HepG2 (cell line): ENCODE data around the gene ALB. TPM values are rescaled to one million over a fixed set of nuclear protein-coding genes. Genes with fewer than 3 reads are reported as not detected.

ENCODE experiments used
- ASH2L ChIP-seq: fragments of 300-600, 200-600 bp; sonication (generic); IDR thresholded peaks from 2 replicates; pipeline ENCODE4 v1.7.0; 2017; ENCODE audit warnings: low read depth, mild to moderate bottlenecking, moderate library complexity, mixed read lengths, low read length; ENCODE audit not compliant: insufficient read length
- CEBPG ChIP-seq: IDR thresholded peaks from 2 replicates; pipeline ENCODE4 v1.6.1; 2016
- CREM ChIP-seq, 2 experiments: sonication (generic) in 1 of 2; formaldehyde crosslinking in 1 of 2; IDR thresholded peaks; 2 replicates each; pipeline versions ENCODE4 v1.4.0 to v1.6.1; 2016 to 2020; ENCODE audit warnings: antibody characterized with exemption in 1 of 2, mild to moderate bottlenecking in 1 of 2, missing genetic modification reagents in 1 of 2
- EHMT2 ChIP-seq: fragments of 200-600 bp; sonication (generic); IDR thresholded peaks from 2 replicates; pipeline ENCODE4 v1.7.0; 2017; ENCODE audit warnings: antibody characterized with exemption, low read depth, low read length, borderline replicate concordance
- FOXA1 ChIP-seq, 2 experiments: fragments of 450-650 bp in 1 of 2; sonication (generic) in 1 of 2; formaldehyde crosslinking in 1 of 2; IDR thresholded peaks; 2 replicates each; pipeline versions ENCODE4 v1.4.0 to v1.6.1; 2016 to 2020; ENCODE audit warnings: missing genetic modification reagents in 1 of 2
- HDAC1 ChIP-seq: sonication (generic); formaldehyde crosslinking; IDR thresholded peaks from 2 replicates; pipeline ENCODE4 v1.5.1; 2020; ENCODE audit warnings: mild to moderate bottlenecking, missing genetic modification reagents
- HNF1B ChIP-seq: sonication (generic); formaldehyde crosslinking; IDR thresholded peaks from 2 replicates; pipeline ENCODE4 v1.5.1; 2020; ENCODE audit warnings: mild to moderate bottlenecking, moderate library complexity, missing genetic modification reagents
- ISL2 ChIP-seq: sonication (generic); formaldehyde crosslinking; IDR thresholded peaks from 2 replicates; pipeline ENCODE4 v1.5.0; 2020; ENCODE audit warnings: missing genetic modification reagents
- NCOA2 ChIP-seq: sonication (generic); formaldehyde crosslinking; IDR thresholded peaks from 2 replicates; pipeline ENCODE4 v1.8.0; 2022; ENCODE audit warnings: inconsistent platforms
- NR2F2 ChIP-seq: IDR thresholded peaks from 2 replicates; pipeline ENCODE4 v1.6.1; 2012; ENCODE audit warnings: low read depth, inconsistent platforms, borderline replicate concordance
- TBP ChIP-seq: sonication (generic); formaldehyde crosslinking; IDR thresholded peaks from 2 replicates; pipeline ENCODE4 v1.5.0; 2020; ENCODE audit warnings: missing genetic modification reagents
- TEAD3 ChIP-seq: optimal IDR thresholded peaks from 2 replicates; pipeline ENCODE3; 2016; ENCODE audit warnings: borderline replicate concordance
- ZEB1 ChIP-seq: IDR thresholded peaks from 2 replicates; pipeline ENCODE4 v1.6.1; 2012; ENCODE audit warnings: mild to moderate bottlenecking, low read depth, inconsistent platforms; ENCODE audit not compliant: insufficient replicate concordance
- ZMYM4 ChIP-seq: sonication (generic); formaldehyde crosslinking; IDR thresholded peaks from 2 replicates; pipeline ENCODE4 v1.8.1; 2023; ENCODE audit warnings: mild to moderate bottlenecking, missing genetic modification reagents
- ZNF720 ChIP-seq: sonication (generic); formaldehyde crosslinking; IDR thresholded peaks from 2 replicates; pipeline ENCODE4 v1.4.0; 2020; ENCODE audit warnings: missing genetic modification reagents
- polyA plus RNA-seq, 8 experiments: library from polyadenylated mRNA; depleted of rRNA in 3 of 8; stranded (reverse) in 7 of 8; unstranded in 1 of 8; fragments of >200 nt; fragmentation: Illumina TruSeq in 4 of 8; extraction: Trizol in 4 of 8; gene quantifications; 2 replicates each; pipeline versions ENCODE4 v1.2.1 to v1.2.3, GENCODE V29; 2011 to 2016; ENCODE audit warnings: low read depth in 4 of 8, missing spikeins in 1 of 8, mixed read lengths in 1 of 8; ENCODE audit not compliant: insufficient read depth in 1 of 8
- total RNA-seq, 5 experiments: library from RNA; depleted of rRNA; stranded (reverse); fragments of >200 nt; fragmentation: Illumina TruSeq; extraction: Trizol; gene quantifications; 2 replicates each; pipeline ENCODE4 v1.2.3, GENCODE V29; 2016; ENCODE audit warnings: low read depth in 1 of 5
- TF ChIP-seq, protein P1 (sequence below): sonication (generic); formaldehyde crosslinking; IDR thresholded peaks from 2 replicates; pipeline ENCODE4 v1.4.0; 2020; ENCODE audit warnings: low read depth, mild to moderate bottlenecking, missing genetic modification reagents
- TF ChIP-seq, protein P2 (sequence below): sonication (generic); formaldehyde crosslinking; IDR thresholded peaks from 2 replicates; pipeline ENCODE4 v1.4.0; 2020; ENCODE audit warnings: missing genetic modification reagents
- TF ChIP-seq, protein P3 (sequence below): sonication (generic); formaldehyde crosslinking; IDR thresholded peaks from 2 replicates; pipeline ENCODE4 v1.5.0; 2020; ENCODE audit warnings: mild to moderate bottlenecking, missing genetic modification reagents, borderline replicate concordance

ALB gene
- total and polyA plus RNA-seq, 2 of the 13 experiments (the other 11 are each of a cell fraction or from before 2014, with no cell fraction given): 22,259 to 22,625 TPM

- no peak for TF ChIP-seq TBP (CRISPR knock-in tag)
- TF ChIP-seq ISL2 (CRISPR knock-in tag): peak; percentile 68
- TF ChIP-seq ASH2L: peak; percentile 82
- TF ChIP-seq, protein P1, sequence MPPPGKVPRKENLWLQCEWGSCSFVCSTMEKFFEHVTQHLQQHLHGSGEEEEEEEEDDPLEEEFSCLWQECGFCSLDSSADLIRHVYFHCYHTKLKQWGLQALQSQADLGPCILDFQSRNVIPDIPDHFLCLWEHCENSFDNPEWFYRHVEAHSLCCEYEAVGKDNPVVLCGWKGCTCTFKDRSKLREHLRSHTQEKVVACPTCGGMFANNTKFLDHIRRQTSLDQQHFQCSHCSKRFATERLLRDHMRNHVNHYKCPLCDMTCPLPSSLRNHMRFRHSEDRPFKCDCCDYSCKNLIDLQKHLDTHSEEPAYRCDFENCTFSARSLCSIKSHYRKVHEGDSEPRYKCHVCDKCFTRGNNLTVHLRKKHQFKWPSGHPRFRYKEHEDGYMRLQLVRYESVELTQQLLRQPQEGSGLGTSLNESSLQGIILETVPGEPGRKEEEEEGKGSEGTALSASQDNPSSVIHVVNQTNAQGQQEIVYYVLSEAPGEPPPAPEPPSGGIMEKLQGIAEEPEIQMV (CRISPR knock-in tag): no peak
- peak; percentile 6; the same call in 1 of the 2 replicates for TF ChIP-seq EHMT2
- TF ChIP-seq ZNF720: no peak
- TF ChIP-seq NR2F2: peak; percentile 82
- 0 out of 2 replicates have a peak, but pooled peaks have one; percentile 58 for TF ChIP-seq ZMYM4 (CRISPR knock-in tag)
- peak; percentile 50 for TF ChIP-seq TEAD3
- peak; percentile 67; the same call in 1 of the 2 replicates for TF ChIP-seq CREM (IDR thresholded peaks at IDR 0.05)
- no peak for TF ChIP-seq CREM (CRISPR knock-in tag; IDR thresholded peaks at IDR 0.05)
- TF ChIP-seq, protein P2, sequence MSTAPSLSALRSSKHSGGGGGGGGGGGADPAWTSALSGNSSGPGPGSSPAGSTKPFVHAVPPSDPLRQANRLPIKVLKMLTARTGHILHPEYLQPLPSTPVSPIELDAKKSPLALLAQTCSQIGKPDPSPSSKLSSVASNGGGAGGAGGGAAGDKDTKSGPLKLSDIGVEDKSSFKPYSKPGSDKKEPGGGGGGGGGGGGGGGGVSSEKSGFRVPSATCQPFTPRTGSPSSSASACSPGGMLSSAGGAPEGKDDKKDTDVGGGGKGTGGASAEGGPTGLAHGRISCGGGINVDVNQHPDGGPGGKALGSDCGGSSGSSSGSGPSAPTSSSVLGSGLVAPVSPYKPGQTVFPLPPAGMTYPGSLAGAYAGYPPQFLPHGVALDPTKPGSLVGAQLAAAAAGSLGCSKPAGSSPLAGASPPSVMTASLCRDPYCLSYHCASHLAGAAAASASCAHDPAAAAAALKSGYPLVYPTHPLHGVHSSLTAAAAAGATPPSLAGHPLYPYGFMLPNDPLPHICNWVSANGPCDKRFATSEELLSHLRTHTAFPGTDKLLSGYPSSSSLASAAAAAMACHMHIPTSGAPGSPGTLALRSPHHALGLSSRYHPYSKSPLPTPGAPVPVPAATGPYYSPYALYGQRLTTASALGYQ: 0 out of 2 replicates have a peak, but pooled peaks have one; percentile 33
- TF ChIP-seq HDAC1 (CRISPR knock-in tag): peak; percentile 56; the same call in 1 of the 2 replicates
- TF ChIP-seq, protein P3, sequence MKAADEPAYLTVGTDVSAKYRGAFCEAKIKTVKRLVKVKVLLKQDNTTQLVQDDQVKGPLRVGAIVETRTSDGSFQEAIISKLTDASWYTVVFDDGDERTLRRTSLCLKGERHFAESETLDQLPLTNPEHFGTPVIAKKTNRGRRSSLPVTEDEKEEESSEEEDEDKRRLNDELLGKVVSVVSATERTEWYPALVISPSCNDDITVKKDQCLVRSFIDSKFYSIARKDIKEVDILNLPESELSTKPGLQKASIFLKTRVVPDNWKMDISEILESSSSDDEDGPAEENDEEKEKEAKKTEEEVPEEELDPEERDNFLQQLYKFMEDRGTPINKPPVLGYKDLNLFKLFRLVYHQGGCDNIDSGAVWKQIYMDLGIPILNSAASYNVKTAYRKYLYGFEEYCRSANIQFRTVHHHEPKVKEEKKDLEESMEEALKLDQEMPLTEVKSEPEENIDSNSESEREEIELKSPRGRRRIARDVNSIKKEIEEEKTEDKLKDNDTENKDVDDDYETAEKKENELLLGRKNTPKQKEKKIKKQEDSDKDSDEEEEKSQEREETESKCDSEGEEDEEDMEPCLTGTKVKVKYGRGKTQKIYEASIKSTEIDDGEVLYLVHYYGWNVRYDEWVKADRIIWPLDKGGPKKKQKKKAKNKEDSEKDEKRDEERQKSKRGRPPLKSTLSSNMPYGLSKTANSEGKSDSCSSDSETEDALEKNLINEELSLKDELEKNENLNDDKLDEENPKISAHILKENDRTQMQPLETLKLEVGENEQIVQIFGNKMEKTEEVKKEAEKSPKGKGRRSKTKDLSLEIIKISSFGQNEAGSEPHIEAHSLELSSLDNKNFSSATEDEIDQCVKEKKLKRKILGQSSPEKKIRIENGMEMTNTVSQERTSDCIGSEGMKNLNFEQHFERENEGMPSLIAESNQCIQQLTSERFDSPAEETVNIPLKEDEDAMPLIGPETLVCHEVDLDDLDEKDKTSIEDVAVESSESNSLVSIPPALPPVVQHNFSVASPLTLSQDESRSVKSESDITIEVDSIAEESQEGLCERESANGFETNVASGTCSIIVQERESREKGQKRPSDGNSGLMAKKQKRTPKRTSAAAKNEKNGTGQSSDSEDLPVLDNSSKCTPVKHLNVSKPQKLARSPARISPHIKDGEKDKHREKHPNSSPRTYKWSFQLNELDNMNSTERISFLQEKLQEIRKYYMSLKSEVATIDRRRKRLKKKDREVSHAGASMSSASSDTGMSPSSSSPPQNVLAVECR (CRISPR knock-in tag): 0 out of 2 replicates have a peak, but pooled peaks have one; percentile 15
- peak; percentile 54; the same call in 1 of the 2 replicates for TF ChIP-seq HNF1B
- 0 out of 2 replicates have a peak, but pooled peaks have one; percentile 11 for TF ChIP-seq CEBPG (CRISPR knock-in tag)
- TF ChIP-seq NCOA2 (CRISPR knock-in tag): peak; percentile 69
- no peak for TF ChIP-seq ZEB1
- TF ChIP-seq FOXA1 (IDR thresholded peaks at IDR 0.05): no peak
- TF ChIP-seq FOXA1 (CRISPR knock-in tag; IDR thresholded peaks at IDR 0.05): peak; percentile 55
Measured at GRCh38 chr4:73396993-73397972, 6.8 kb upstream of the ALB start (continued).
